Raji (cell line): ENCODE results near the gene MAPK1IP1L.

Source experiments
- POLR2A ChIP-seq: IDR thresholded peaks from 2 replicates; pipeline ENCODE4 v1.6.1; 2011; ENCODE audit warnings: low read depth, low read length, control low read depth; ENCODE audit not compliant: insufficient read depth

MAPK1IP1L gene

GRCh38 chr14:55051165-55051422 lies 353 bp upstream of the MAPK1IP1L start:
- TF ChIP-seq POLR2A, result no peak

- no peak for TF ChIP-seq POLR2A
Observed at GRCh38 chr14:55052269-55052930, 953 bp downstream of the MAPK1IP1L start.

GRCh38 chr14:55053018-55053417 lies 1.6 kb downstream of the MAPK1IP1L start:
- no peak for TF ChIP-seq POLR2A

- no peak for TF ChIP-seq POLR2A
Observed at GRCh38 chr14:55053500-55053899, 2.1 kb downstream of the MAPK1IP1L start.

- TF ChIP-seq POLR2A, result no peak
Observed at GRCh38 chr14:55054098-55054497, 2.7 kb downstream of the MAPK1IP1L start.

- no peak for TF ChIP-seq POLR2A
Observed at GRCh38 chr14:55057919-55058318, 6.5 kb downstream of the MAPK1IP1L start.

- no peak for TF ChIP-seq POLR2A
Observed at GRCh38 chr14:55059333-55059732, 7.9 kb downstream of the MAPK1IP1L start.

GRCh38 chr14:55062517-55063351 lies 11.3 kb downstream of the MAPK1IP1L start:
- no peak for TF ChIP-seq POLR2A

- no peak for TF ChIP-seq POLR2A
Observed at GRCh38 chr14:55065411-55065810, 14.0 kb downstream of the MAPK1IP1L start.

GRCh38 chr14:55066223-55066622 lies 14.8 kb downstream of the MAPK1IP1L start:
- TF ChIP-seq POLR2A, result no peak

- no peak for TF ChIP-seq POLR2A
Observed at GRCh38 chr14:55070981-55071411, 19.5 kb downstream of the MAPK1IP1L start.

GRCh38 chr14:55071870-55072640 lies 20.6 kb downstream of the MAPK1IP1L start:
- TF ChIP-seq POLR2A, result no peak

GRCh38 chr14:55073856-55074255 lies 22.4 kb downstream of the MAPK1IP1L start:
- no peak for TF ChIP-seq POLR2A

GRCh38 chr14:55074662-55075061 lies 23.2 kb downstream of the MAPK1IP1L start:
- peak; percentile 41; the same call in 1 of the 2 replicates for TF ChIP-seq POLR2A

- TF ChIP-seq POLR2A, result no peak
Observed at GRCh38 chr14:55075628-55076175, 24.3 kb downstream of the MAPK1IP1L start.
